KMS-11 (cell line): ENCODE measurements around the gene JPH4.

Source experiments
- H2AFZ ChIP-seq: fragments of 200-600 bp; sonication (generic); 2 replicates; pipeline ENCODE4 v1.6.1; 2016; ENCODE audit warnings: antibody characterized with exemption, mixed run types, low read depth
- H3K27ac ChIP-seq: fragments of 200-600 bp; sonication (generic); 2 replicates; pipeline ENCODE4 v1.6.1; 2016; ENCODE audit warnings: mild to moderate bottlenecking, mixed run types
- H3K27me3 ChIP-seq: fragments of 200-600 bp; sonication (generic); 2 replicates; pipeline ENCODE4 v1.6.1; 2017; ENCODE audit warnings: mild to moderate bottlenecking, low read depth, mixed run types, moderate library complexity; ENCODE audit not compliant: insufficient read depth
- H3K36me3 ChIP-seq: fragments of 200-600 bp; sonication (generic); 2 replicates; pipeline ENCODE4 v1.6.1; 2017; ENCODE audit warnings: mild to moderate bottlenecking, mixed run types; ENCODE audit not compliant: insufficient read depth
- H3K4me1 ChIP-seq: fragments of 200-600 bp; sonication (generic); 2 replicates; pipeline ENCODE4 v1.6.1; 2016; ENCODE audit warnings: mild to moderate bottlenecking, low read depth, mixed run types; ENCODE audit not compliant: poor library complexity, severe bottlenecking
- H3K4me2 ChIP-seq: fragments of 200-600 bp; sonication (generic); 2 replicates; pipeline ENCODE4 v1.7.0; 2016; ENCODE audit warnings: mild to moderate bottlenecking, mixed run types
- H3K4me3 ChIP-seq: fragments of 200-600 bp; sonication (generic); IDR thresholded peaks from 2 replicates; pipeline ENCODE4 v1.6.1; 2017; ENCODE audit warnings: low read depth, low read length, mixed read lengths; ENCODE audit not compliant: insufficient read depth
- H3K79me2 ChIP-seq: fragments of 200-600 bp; sonication (generic); 2 replicates; pipeline ENCODE4 v1.6.1; 2016; ENCODE audit warnings: low read depth, mixed run types; ENCODE audit not compliant: insufficient read depth
- H3K9ac ChIP-seq: fragments of 200-600 bp; sonication (generic); 2 replicates; pipeline ENCODE4 v1.6.1; 2016; ENCODE audit warnings: mild to moderate bottlenecking, mixed run types
- H4K20me1 ChIP-seq: fragments of 200-600 bp; sonication (generic); 2 replicates; pipeline ENCODE4 v1.6.1; 2016; ENCODE audit warnings: mild to moderate bottlenecking, mixed run types; ENCODE audit not compliant: insufficient read depth
- CTCF ChIP-seq: fragments of 200-600 bp; sonication (generic); conservative IDR thresholded peaks from 2 replicates; pipeline ENCODE4 v1.6.1; 2017; ENCODE audit warnings: low read depth, mild to moderate bottlenecking, antibody characterized with exemption, low read length, moderate library complexity, mixed read lengths

JPH4 gene

GRCh38 chr14:23578560-23579310, at the start of gene JPH4:
Gene JPH4, minus strand, starts transcription at chr14:23578790. Its CDS starts 1,337 bp downstream, at chr14:23577453.
- Histone ChIP-seq H3K27ac (no peak within 1 kb of the TSS), H3K36me3 (no peaks in the 10 kb centered on the region), H3K4me2 (no peak within 1 kb of the TSS), H2AFZ (no peak within 1 kb of the TSS), H3K27me3 (no peaks in the 10 kb centered on the region), H3K4me3 (no peak within 1 kb of the TSS), H3K79me2 (no peaks in the 10 kb centered on the region), H4K20me1 (no peaks in the 10 kb centered on the region), H3K9ac (no peak within 1 kb of the TSS), H3K4me1 (no peaks in the 10 kb centered on the region)
- no peak for TF ChIP-seq CTCF

- Histone ChIP-seq H3K27me3 (no peaks in the 10 kb centered on the region), H3K9ac (no peak overlapping the region), H3K27ac (no peak overlapping the region), H3K36me3 (no peaks in the 10 kb centered on the region), H3K4me2 (no peak overlapping the region), H3K79me2 (no peaks in the 10 kb centered on the region), H3K4me3 (no peak overlapping the region), H4K20me1 (no peaks in the 10 kb centered on the region), H2AFZ (no peak overlapping the region), H3K4me1 (no peaks in the 10 kb centered on the region)
- no peak for TF ChIP-seq CTCF
Observed at GRCh38 chr14:23627961-23628360, 49.4 kb upstream of the JPH4 start.

- no peaks in the 10 kb centered on the region for H3K79me2 ChIP-seq
- no peak overlapping the region for H3K9ac ChIP-seq
- H3K27me3 ChIP-seq, result no peaks in the 10 kb centered on the region
- no peak overlapping the region for H3K4me3 ChIP-seq
- H4K20me1 ChIP-seq, result no peaks in the 10 kb centered on the region
- no peak for TF ChIP-seq CTCF
- H3K4me2 ChIP-seq, result no peak overlapping the region
- H3K4me1 ChIP-seq, result no peaks in the 10 kb centered on the region
- H3K27ac ChIP-seq, result no peak overlapping the region
- no peak overlapping the region for H2AFZ ChIP-seq
- H3K36me3 ChIP-seq, result no peaks in the 10 kb centered on the region
Observed at GRCh38 chr14:23626946-23627345, 48.4 kb upstream of the JPH4 start.

- Histone ChIP-seq H3K4me2 (no peak overlapping the region), H4K20me1 (no peaks in the 10 kb centered on the region), H3K4me3 (no peak overlapping the region), H3K79me2 (no peaks in the 10 kb centered on the region), H3K4me1 (no peaks in the 10 kb centered on the region), H3K27ac (no peak overlapping the region), H2AFZ (no peak overlapping the region), H3K9ac (no peak overlapping the region), H3K36me3 (no peaks in the 10 kb centered on the region), H3K27me3 (no peaks in the 10 kb centered on the region)
- TF ChIP-seq CTCF, result no peak
Observed at GRCh38 chr14:23624830-23625404, 46.3 kb upstream of the JPH4 start.
